Fibroblast of the conjunctiva (primary cell): ENCODE data around the gene FLVCR2.
"Not testable (repeated sequence)": the region's sequence is repeated elsewhere in the genome, so short reads cannot be mapped to it uniquely, and the experiment has no call there.

ENCODE experiments used
- DNase-seq: peaks from one replicate; pipeline ENCODE4 v3.0.0-alpha.2; 2010; ENCODE audit warnings: low read depth

The FLVCR2 gene

DNA sequence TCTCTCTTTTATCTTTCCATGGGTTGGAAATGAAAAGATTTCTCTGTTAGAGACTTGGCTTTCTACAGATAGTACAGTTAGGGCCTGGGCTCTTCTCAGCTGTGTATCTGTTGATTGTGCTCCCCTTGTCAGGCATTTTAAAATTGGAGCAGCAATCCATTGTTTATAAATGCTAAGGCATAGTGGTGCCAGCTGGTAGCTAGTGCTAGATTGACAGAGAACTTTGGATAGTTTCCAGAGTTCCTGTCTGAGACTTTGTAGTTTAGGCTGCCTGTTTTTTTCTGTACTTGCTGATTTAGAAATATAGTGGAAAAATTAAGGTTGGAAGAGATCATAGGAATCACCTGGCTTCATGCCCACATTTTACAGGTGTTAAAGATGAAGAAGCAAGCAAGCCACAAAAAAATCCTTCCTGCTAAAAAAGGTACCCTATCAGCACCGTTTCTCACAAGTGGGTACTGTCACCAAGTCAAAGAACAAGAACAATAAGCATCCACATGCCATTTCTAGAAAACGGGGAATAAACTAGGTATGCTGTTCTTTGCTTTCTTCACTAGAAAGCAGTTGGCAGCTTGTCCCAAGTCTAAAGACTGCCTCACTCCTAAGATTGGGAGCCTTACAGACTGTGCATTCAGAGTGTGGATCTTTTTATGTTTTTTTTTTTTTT, 88.8 kb downstream of the FLVCR2 start:
- no peak for DNase-seq

DNA sequence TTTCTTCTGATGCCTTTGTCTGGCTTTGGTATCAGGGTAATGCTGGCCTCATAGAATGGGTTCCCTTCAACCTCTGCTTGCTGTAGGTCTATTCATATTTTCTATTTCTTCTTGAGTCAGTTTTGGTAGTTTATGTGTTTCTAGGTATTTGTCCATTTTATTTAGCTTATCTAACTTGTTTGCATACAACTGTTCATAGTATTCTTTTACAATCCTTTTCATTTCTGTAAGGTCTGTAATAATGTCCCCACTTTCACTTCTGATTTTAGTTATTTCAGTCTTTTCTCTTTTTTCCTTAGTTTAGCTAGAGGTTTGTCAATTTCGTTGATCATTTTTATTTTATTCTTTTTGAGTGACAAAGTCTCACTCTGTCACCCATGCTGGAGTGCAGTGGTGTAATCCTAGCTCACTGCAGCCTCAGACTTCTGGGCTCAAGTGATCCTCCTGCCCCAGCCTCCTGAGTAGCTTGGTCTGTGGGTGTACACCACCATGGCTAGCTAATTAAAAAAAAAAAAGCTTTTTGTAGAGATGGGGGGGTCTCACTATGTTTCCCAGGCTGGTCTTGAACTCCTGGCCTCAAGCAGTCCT, 94.3 kb downstream of the FLVCR2 start:
- DNase-seq, result no peak

DNA sequence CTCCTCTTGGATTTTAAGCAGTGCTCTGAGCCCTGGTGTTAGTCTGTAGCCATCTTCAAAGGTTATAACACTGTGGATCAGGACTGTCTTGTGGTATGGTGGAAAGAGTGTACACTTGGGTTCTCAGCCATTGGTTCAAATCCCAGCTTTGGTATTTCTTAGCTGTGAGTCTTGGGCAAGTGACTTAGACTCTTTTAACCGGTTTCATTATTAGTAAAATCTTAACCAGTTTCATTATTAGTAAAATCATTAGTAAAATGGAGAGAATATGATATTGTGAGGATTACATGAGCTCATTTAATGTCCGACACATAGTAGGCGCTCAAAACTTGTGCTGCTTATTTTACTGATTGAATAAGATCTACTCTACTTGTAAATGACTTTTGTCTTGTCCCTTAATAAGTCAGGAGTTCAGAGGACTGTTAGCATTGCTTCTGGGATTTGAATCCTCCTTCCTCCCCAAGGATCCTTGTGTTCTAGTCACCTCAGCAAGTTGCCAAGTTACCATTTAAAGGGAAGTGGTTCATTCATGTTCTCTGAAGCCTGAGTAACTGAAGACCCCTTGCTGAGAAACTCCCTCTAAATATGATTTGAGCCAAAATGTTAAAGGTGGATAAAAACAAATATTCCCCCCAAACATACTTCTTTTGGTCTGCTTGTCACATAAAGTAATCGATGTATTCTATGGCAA, 95.1 kb downstream of the FLVCR2 start:
- no peak for DNase-seq

DNA sequence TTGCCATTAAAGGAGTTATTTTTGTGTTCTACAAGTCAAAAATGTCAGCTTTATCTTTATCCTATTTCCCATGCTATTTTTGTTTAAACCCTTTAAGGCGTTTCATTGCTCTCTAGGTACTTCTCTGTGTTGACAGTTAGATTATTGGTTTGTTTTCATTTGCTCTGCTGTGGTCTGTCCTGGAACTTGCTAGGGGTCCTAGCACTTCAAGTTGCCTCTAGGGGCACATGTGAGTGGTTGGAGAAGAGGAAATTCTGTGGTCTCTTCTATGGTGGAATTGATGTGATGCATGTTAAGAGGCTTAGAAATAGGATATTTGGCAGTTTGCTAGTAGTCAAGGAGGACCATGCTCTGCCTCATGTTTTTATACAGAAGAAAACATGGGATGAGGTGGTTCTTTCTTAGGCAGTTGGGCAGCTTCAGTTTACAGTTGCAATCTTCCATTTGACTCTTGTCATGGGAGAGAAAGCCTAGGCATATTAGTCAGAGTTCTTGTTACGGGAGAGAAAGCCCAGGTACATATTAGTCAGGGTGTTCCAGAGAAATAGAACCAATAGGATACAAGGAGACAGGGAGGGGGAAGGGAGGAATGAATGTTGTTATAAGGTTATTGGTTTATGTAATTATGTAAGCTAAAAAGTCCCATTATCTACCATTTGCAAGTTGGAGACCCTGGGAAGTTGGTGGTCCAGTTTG, 97.0 kb downstream of the FLVCR2 start:
- DNase-seq, result no peak

DNA sequence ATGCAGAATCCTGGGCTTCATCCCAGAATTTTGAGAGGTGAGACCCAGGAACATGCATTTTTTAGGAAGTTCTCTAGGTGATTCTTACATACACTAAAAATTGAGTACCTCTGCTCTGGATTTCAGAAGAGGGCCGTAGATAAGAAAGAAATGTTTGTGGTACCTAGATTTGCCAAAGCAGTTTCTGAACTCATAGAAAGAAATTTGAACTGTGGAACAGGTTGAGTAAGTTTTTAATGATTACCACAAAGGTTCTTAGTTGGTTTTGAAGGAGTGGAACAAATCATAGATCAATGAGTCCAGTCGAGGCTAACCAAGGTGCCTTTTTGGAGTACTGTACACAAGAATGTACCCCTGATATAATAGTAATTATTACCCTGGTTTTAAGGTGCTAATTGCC, 107.5 kb downstream of the FLVCR2 start:
- no peak for DNase-seq

DNA sequence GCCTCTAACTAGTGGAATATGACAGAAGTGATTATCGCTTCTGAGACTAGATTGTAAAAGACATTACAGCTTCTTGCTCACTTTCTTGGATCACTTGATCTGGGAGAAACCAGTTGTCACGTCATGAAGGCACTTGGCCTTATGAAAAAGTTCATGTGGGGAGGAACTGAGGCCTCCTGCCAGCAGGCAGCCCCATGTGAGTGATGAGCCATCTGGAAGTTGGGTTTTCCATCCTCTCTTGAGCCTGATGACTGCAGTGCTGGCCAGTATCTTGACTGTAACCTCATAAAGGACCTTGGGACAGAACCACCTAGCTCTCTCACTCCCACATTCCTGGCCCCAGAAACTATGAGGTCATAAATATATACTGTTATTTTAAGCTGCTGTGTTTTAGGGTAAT, 110.6 kb downstream of the FLVCR2 start:
- no peak for DNase-seq

DNA sequence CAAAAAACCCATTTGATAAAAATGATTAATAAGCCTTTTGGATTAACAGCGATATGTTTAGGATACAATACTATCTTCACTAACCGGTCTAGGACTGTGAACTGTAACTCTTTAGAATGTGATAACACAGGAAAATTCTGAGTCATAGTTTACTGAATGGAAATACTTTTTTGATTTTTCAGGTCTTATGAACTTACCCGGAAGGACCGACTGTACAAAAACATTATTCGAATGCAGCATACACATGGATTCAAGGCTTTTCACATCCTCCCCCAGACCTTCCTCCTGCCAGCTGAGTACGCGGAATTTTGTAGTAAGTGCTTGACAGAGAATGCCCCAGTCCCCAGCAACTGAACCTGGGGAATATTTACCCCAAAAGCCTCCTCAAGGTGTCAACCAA, 111.6 kb downstream of the FLVCR2 start:
- DNase-seq, result no peak

DNA sequence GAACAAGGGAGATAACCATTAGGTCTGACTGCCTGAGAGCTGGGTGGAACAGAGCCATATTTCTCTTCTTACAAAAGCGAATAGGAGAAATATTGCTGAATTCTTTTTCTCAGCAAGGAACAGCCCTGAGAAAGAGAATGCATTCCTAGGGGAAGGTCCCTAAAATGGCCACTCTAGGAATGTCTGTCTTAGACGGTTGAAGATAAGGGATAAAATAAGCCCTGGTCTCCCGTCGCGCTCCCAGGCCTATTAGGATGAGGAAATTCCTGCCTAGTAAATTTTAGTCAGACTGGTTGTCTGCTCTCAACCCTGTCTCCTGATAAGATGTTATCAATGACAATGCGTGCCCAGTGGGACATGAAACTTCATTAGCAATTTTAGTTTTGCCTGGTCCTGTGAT, 116.6 kb downstream of the FLVCR2 start:
- not testable (repeated sequence) for DNase-seq

DNA sequence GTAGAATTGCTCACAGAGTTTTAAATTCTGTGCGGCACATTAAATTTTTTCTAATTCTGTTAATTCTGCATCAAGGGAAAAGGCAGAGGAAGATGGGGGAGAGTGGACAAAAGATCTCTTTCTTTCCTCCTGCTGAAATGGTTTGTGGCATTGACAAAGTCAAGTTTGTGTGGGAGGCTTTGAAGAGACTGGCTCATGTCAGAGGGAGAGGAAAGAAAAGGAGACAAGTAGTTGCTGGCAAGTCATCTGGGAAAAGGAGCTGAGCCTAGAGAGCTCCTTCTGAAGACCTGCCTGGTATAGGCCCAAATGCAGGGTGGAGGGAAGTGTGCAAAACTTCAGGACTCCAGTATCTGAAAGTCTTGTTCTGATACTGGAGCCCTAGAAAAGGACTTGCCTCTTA, 119.0 kb downstream of the FLVCR2 start:
- no peak for DNase-seq
